Tibial nerve (tissue), 3 donors: ENCODE data around the gene TMEM181.

Experiments
- POLR2A ChIP-seq, 2 donors: fragments of 450-650 bp; IDR thresholded peaks; one replicate each; pipeline ENCODE4 v1.6.1; 2017; ENCODE audit warnings: antibody characterized with exemption in 2 of 2, mild to moderate bottlenecking in 2 of 2, moderate library complexity in 2 of 2
- TF ChIP-seq, protein P1 (sequence below), 5 experiments: fragments of 200-600 bp in 3 of 5; fragments of 450-650 bp in 2 of 5; sonication (generic) in 3 of 5; IDR thresholded peaks; one replicate each; pipeline ENCODE4 v1.5.1; 2016 to 2019; ENCODE audit warnings: antibody characterized with exemption in 5 of 5, mild to moderate bottlenecking in 3 of 5, moderate library complexity in 2 of 5

DNA sequence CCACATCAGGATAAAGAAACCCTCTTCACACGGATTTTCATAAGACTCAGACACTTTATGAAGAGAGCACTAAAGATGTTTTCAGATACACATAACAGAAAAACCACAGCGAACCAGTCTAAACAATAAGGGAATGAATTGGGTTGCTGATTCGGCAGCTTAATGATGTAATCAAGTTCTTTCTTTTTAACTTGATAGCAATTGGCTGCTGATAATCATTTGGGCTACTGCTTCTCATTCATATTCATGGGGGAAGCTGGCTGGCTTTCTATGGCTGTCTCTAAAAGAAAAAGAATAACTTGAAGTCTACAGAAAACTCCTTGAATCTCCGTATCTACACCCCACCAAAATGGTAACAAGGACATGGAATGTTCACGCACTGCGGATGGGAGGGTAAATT is 20.0 kb upstream of the TMEM181 start:
- TF ChIP-seq, protein P1, sequence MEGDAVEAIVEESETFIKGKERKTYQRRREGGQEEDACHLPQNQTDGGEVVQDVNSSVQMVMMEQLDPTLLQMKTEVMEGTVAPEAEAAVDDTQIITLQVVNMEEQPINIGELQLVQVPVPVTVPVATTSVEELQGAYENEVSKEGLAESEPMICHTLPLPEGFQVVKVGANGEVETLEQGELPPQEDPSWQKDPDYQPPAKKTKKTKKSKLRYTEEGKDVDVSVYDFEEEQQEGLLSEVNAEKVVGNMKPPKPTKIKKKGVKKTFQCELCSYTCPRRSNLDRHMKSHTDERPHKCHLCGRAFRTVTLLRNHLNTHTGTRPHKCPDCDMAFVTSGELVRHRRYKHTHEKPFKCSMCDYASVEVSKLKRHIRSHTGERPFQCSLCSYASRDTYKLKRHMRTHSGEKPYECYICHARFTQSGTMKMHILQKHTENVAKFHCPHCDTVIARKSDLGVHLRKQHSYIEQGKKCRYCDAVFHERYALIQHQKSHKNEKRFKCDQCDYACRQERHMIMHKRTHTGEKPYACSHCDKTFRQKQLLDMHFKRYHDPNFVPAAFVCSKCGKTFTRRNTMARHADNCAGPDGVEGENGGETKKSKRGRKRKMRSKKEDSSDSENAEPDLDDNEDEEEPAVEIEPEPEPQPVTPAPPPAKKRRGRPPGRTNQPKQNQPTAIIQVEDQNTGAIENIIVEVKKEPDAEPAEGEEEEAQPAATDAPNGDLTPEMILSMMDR (IDR thresholded peaks at IDR 0.05): no peak
- no peak for TF ChIP-seq POLR2A (IDR thresholded peaks at IDR 0.05)
